Kasumi-1 (cell line): Measurements from ENCODE around the gene ASCL1.

Experiments
- DNase-seq, 2 experiments: peaks; one replicate each; lab custom pipeline; 2025; lab: John Stamatoyannopoulos, UW

The ASCL1 gene

DNA sequence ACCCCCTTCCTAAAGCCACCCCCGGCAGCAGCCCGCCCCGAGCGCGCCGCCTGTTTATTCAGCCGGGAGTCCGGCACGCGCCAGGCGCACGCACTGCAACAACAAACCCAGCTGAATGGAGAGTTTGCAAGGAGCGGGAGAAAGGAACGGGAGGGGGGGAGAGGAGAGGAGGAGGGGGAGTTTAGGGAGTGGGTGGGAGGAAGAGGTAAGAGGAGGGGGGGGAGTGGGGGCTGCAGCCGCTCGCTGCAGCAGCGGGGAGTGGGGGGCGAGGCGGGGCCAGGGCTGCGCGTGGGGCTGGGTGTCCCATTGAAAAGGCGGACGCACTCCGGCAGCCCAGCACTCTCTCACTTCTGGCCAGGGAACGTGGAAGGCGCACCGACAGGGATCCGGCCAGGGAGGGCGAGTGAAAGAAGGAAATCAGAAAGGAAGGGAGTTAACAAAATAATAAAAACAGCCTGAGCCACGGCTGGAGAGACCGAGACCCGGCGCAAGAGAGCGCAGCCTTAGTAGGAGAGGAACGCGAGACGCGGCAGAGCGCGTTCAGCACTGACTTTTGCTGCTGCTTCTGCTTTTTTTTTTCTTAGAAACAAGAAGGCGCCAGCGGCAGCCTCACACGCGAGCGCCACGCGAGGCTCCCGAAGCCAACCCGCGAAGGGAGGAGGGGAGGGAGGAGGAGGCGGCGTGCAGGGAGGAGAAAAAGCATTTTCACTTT is at the start of gene ASCL1:
TSS of gene ASCL1 (plus strand) at position 336 of the 712 bp plus-strand sequence. CDS start 571 bp downstream, outside the sequence.
- DNase-seq: no peak

DNA sequence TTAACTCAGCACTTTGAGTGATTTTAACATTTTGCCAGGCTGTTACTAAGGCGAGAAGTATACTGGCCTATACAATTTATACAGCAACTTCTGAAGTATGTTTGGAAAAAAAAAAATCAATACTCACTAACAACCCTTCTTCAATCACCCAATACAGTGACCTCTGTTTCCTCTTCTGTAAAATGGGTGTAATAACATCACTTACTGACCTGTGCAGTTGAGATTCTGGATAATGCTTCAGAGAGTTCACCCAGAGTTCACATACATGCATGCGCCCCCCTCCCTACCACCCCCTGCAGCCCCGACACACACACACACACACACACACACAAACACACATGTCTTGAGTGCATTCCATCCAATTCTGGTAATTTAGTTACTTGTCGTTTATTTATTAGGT is 49.6 kb upstream of the ASCL1 start:
- DNase-seq: no peak

DNA sequence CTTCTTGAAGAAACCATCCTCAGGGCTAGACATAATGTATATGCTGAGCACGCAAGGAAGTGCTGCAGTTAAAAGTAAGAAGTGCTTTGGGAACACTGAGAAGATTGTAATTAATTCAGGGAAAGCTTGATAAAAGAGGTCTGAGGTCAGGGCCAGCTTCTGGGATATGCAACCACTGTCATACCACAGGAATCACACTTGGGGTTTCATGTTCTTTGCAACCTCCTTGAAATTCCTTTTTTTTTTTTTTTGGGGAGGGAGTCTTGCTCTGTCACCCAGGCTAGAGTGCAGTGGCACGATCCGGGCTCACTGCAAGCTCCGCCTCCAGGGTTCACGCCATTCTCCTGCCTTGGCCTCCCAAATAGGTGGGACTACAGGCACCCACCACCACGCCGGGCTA is 47.3 kb upstream of the ASCL1 start:
- DNase-seq: no peak

DNA sequence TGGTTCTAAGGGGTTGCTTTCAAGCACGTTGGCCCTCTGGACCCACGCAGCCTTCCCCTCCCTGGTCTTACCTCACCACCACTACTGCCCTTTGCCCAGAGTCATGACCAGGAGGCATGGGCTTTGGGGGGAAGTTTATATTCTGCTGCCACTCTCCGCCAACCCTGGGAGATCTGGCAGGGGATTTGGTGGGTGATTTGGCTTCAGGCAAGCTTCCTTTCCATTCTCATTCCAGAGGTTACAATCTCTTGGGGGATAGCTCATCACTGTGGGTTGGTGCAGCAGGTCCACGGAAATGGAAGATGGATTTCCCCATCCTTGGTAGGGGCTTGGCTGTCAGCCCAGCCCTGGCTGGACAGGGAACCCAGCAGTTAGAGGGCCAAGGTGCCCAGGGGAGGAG is 46.7 kb upstream of the ASCL1 start:
- no peak for DNase-seq

DNA sequence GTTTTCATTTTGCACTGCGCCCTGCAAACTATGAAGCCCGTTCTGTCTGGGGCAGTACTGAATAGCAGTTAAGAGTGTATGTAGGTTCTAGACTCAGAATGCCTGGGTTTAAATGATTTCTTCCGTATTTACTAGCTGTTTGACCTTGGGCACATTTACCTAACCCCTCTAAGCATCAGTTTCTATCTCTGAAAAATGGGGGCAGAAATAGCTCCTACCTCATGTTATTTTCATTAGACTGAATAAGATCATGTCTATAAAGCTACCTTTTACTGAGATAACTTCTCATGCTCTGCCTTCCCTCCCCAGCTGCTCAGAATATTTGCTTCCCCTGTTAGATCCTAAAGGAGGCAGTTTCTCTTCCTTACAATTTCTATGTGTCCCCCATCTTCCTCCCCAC is 46.2 kb upstream of the ASCL1 start:
- DNase-seq: no peak

DNA sequence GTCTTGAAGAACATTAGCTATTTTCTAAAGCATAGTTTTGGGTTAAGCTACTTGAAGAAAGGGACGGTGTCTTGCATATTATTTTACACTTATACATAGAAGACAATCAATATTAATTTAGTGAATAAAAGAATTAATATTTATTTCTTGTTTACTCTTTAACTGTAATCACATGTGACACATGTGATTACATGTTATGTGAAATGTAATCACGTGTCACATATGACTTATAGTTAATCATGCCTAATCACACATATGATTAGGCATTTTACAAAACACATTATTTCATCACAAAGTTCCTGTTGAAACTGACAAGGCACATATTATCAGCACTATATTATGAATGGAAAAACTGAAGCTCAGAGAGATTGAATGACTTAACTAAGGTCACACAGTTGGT is 45.2 kb upstream of the ASCL1 start:
- no peak for DNase-seq

DNA sequence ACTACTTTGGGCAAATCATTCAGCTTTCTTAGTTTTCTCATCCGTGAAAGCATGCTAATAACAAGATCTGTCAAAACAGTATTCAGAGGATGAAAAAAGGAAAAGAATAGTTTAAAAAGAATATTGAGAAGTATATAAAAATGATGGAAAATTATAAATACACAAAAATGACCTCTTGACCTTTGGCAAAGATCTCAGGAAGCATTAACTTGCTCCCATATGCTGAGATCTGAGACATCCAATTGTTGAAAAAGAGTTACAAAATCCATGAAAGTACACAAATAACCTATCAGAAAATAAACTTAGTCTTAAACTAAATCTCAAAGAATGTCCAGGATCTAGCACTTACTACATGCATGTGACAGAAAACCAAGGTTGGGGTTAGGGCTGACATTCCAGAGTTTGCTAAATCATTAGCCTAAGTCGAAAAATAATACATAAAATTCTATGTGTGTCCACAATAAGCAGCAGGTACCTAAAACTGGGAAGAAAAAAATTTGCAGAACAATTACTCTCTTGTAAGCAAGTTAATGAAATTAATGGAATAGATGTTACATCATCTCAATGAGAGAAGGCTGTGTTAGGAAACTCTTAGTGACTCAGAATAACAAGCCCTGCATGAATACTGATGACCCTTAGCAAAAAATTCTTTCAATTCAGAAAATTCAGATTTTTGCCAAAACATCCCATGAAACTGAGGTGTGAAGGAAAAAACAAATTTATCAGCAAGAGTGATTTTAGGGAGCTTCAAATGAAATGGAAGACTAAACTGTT is 43.8 kb upstream of the ASCL1 start:
- DNase-seq: no peak

DNA sequence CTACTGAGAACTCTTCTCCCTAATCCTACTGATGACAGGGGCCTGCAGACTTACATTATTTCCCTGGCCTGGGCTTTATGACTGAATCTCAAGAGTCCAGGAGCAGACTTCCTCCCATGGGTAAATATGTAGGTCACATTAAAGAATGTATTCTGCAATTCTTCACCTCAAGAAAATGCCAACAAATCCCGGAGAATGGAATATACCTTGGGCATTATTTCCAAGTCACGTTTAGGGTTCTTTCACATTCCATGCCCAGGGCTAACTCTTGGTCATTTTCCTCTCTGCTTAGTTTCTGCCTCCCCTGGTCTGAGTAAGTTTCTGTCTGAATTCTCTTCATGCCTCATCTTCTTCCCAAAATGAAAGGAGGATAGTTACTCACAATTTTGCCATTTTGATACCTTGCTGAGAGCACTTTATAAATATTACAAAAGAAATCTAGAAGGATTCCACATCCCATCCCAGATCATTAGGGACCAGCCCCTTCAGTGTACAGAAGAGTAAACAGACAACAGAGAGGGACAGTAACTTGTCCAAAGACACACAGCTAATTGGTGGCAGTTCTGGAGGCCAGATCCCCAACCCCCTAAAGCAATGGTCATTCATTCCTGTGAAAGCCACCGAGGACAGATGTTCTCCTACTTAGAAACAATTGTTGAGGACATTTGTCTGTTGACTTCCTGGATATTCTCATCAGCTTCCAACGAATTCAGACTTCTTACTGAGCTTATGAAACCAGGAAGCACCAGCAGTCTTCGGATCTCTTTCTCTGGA is 41.0 kb upstream of the ASCL1 start:
- no peak for DNase-seq

DNA sequence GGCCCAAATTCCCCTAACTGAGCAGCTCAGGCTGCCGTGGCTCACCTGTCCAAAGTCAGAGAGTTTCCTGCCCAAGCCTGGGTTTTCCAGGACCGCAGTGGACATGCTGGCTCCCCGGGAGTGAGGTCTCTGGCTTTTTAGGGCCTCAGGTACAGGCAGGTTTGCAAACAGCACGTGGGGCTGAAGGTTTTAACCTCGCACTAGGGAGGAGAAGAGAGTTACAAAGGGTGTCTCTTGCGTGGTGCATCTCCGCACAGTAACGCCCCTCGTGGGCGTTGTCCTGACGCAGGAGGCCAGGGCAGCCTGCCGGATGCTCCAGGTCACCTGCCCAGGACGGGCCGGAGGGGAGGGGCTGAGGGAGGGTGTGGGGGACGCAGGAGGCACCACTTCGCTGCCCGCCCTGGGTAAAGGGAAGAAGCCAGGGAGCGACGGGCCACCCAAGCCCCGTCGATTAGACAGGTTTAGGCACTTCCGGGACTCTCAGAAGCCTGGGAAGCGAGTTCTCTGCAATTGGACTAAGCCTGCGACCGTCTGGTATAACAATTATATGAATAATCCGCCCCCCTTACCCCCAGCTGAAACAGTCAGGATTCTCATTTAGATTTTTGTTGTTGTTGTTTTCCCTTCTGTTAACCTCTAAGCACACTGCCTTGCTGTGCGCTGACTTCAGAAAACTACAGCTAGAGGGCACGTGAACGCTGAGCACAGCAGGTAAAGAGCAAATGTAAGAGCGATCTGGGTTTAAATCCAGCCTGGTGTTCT is 40.3 kb upstream of the ASCL1 start, which contains the start of gene PAH:
TSS of gene PAH (minus strand) at position 219 of the 762 bp plus-strand sequence. CDS start at position 105, 114 bp downstream.
- no peak for DNase-seq

DNA sequence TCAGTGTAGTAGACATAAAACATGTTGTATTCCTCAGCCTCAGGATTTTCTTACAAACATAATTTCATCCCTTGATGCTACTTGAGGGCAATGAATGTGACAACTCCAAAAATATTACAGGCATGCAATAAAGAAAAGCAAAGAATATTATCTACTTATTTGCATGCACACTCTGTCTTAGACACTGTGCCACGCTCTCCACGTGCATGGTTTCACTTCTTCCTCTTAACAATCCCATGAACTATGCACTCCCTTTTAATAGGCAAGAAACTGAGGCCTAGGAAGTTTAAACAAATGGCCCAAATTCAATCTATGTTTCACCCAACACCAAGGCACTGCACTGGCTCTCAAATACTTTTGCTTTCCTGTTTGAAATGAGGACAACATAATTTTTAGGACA is 38.6 kb upstream of the ASCL1 start:
- no peak for DNase-seq

DNA sequence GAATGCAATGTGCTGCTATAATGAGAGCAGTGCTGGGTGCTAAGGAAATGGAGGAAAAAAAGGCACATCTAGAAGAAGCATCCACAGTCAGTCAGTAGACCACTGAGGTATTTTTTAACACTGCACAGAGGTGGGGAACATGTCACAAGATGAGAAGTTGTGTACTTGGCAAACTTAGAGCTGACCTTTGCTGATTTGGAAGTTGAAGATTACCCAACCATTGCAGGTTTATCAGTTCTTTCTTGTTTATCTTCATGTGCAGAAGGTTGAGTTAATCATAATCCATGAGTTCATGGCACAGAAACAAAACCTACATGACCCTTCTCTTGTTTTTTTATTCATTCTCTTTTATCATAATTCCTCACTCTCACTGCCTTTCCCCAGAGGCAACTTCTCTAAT is 37.2 kb upstream of the ASCL1 start:
- DNase-seq: no peak

DNA sequence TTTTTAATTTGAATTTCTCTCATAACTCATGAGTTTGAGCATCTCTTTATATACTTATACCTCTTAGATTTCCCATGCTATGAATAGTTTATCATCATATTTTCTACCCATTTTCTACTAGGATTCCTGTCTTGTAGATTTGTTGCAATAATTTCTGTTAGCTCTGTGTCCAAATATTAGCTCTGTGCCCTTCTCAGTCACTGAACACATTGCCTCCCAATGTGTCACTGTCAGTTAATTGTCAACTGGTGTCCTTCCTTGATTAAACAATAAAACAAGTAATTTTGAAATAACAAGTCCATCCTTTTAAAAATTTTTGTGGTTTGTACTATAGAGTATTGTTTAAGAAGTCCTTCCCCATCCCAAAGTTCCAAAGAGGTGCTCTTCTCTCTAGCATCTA is 36.2 kb upstream of the ASCL1 start:
- no peak for DNase-seq

DNA sequence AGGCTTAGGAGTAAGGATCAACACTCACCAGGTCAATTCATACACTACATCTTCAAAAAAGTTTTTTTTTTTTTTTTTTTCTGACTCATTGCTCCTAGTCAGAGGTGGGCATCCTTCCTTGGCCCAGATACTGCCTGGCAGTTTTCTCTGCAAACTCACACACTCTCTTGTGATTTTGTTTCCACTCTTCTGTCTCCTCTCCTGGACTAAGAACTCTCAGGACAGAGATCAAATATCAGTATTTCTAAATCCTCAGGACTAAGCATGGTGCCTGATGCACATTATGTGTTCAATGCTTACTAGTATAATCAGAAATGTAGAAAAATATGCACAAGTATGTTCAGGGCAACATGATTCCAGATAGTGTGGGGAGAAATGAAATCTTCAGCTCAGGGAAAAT is 30.3 kb upstream of the ASCL1 start:
- DNase-seq: no peak

DNA sequence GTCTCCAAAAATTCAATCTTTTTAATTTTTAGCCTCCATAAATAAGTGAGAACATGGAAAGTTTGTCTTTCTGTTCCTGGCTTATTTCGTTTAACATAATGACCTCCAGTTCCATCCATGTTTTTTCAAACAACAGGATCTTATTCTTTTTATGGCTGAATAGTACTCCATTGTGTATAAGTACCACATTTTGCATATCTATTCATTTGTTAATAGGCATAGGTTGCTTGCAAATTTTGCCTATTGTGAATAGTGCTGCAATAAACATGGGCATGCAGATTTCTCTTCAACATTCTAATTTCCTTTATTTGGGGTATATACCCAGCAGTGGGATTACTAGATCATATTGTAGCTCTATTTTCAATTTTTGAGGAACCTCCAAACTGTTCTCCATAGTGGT is 24.3 kb upstream of the ASCL1 start:
- no peak for DNase-seq

DNA sequence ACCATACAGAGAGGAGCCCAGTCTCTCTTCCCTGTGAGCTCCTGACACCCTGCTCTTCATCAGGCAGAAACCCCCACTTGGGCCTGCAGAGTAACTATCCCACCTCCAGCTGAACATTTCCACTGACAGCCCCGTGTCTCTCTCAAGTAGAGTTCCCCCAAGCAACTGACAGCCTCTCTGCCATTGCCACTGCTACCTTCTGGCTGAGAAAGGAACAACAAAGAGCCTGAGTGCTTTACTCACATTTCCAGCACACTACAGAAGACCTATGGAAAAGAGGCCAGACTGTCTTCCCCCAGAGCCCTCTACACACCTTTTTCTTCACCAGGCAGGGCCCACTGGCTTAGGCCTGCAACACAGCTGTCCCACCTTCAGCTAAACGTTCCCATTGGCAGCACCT is 18.4 kb upstream of the ASCL1 start:
- DNase-seq: no peak

DNA sequence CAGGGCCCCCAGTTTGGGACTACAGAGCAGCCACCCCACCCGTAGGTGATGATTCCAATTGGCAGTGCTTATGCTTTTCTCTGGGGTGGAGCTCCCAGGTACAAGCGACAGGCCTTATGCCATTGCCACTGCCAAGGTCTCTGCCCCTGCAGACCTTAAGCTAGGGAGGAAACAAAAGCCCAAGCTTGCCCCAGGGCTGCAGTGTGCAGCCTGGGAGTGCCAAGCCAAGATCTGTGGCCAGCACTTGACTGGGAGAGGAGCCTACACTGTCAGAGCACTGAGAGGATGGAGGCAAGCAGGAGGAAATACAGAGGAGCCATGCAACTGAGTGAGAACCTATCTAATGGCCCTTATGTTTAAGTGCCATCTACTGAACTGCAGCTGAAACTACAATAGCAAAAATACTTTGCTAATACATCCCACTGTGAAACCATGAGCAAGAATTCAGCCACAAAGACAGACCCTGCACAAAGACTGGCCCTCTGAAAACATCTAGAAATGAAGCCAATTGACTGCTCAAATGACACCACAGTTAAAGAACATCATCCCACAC is 17.7 kb upstream of the ASCL1 start:
- no peak for DNase-seq

DNA sequence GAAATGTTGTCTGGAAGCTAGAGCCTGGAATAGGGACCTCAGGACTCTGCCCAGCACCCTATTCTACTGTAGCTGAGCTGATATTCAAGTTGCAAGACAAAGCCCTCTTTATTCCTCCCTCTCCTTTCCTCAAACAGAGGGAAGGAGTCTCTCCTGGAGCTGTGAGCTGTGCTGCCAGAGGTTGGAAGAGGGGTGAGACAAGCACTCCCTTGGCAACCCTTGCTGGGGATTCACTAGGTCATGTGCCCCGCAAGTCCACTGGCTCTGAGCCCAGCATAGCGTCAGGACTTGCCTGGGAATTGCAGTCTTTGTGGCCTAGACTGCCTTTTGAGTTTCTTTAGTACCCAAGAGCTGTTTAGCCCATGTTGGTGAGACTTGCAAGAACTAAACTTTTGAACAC is 11.4 kb upstream of the ASCL1 start:
- DNase-seq: no peak

DNA sequence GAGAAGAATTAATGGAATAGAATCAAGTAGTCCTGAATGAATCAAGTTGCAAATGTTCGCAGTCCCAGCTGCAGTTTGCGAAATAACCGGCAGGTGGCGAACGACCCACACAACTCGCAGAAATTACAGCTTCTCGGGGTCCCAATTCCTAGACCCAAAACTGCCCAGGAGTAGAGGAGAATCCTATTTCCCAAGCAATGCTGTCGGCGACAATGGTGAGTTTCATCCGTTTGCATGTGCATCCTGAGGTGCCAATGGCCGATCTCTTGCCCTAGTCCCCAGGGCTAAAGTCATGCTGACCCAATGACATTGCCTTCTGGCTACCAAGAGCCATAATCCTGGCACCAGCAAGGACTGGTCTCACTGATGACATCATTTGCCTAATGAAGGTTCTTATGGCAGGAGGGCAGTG is 8.5 kb upstream of the ASCL1 start:
- DNase-seq: peak; percentile 21 to 35

DNA sequence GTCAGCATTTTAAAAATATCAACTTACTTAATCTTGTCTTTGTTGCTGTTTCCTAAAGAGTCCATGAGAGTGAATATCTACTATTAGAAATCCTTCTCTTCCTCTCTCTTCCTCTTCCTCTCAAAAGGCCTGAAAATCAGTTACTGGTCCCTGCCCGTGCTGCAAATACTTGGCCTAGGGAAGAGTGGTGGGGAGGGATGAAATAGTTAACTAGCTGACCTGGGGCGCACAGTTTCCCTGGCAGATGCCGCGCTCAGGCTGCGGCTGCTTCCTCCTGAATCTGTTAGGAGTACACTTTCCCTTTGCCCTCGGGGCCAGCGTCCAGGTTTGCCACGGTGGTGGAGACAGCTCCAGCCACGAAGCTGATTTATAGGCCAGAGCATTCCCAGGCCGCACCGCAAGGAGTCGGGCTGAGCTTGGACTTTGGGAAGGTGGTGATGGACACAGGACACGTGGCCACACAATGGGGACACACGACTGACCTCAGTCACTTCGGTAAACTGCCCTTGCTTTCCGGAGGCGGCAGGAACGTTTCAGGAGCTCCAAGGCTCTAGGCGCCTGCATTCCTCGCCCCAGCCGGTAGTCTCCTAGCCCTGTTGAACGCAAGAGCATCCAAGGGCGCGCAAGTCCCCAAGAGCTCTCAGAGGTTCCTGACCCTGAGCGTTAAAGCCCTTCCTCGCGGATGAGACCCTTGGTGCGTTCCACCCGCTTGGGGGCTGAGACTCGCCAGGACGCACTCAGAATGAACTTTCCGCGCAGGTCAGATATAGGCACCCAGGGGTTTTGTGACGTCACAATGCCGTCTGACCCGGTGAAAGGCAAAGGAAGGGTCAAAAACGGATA is 7.1 kb upstream of the ASCL1 start:
- DNase-seq: no peak

DNA sequence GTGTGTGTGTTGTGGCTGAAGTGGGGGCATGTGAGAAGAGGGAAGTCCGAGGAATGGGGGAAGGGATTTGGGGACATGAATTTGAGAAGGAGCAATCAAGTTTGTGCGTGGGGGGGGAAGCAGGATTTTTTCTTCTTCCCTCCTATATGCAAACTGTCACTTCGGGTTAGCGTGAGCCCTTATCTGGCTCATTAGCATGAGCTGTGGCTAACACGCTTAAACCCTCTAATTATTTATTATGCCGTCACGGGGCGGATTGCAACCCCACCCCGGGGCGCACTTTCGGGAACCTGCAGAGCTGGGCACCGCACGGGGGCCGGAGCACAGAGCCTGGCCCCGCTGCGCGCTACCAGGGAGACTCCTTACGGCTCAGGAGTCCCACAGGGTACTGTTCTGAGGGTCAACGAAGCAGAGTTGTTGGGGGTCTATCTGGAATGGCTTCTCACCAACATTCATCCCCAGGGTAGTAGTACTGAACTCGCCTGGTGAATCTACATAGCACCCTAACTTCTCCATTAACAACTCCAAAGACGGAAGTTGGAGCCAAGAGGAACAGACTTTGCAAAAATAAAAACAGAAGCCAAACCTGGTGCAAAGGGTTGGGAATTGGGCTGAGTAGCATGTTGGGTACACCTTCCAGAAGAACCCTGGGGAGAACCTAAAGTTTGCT is 6.4 kb upstream of the ASCL1 start:
- no peak for DNase-seq
